WTC11 (cell line): Measurements from ENCODE around the gene RPL13A. TPM values are rescaled to one million over a fixed set of nuclear protein-coding genes. Genes with fewer than 3 reads are reported as not detected.

Experiments
- ATAC-seq: fragments of 200-7000 bp; cut with Tn5 transposase; 2 replicates; pipeline ENCODE4 v1.10.0; 2021; ENCODE audit warnings: mild to moderate bottlenecking, moderate library complexity
- CTCF ChIA-PET: fragments of 300-600 bp; sonication (Branson Sonifier 250); formaldehyde crosslinking; loops from one replicate; lab custom pipeline; 2021; ENCODE audit warnings: antibody characterized with exemption; lab: Charles Lee
- POLR2A ChIA-PET: fragments of 350-600 bp; sonication (Branson Sonifier 250); formaldehyde crosslinking; loops from one replicate; lab custom pipeline; 2021; ENCODE audit warnings: antibody characterized with exemption; lab: Charles Lee
- DNase-seq: peaks from one replicate; pipeline ENCODE4 v3.0.0; 2021; ENCODE audit warnings: low spot score
- H3K27ac Mint-ChIP-seq: 2 replicates; pipeline ENCODE4 v1.8.0; 2021; ENCODE audit warnings: mixed read lengths
- H3K27me3 Mint-ChIP-seq: 2 replicates; pipeline ENCODE4 v1.8.0; 2021; ENCODE audit warnings: low read depth, mild to moderate bottlenecking, moderate library complexity, mixed read lengths
- H3K36me3 Mint-ChIP-seq: 2 replicates; pipeline ENCODE4 v1.8.0; 2021; ENCODE audit warnings: mixed read lengths
- H3K4me1 Mint-ChIP-seq: 2 replicates; pipeline ENCODE4 v1.8.0; 2022; ENCODE audit warnings: mixed read lengths
- H3K4me3 Mint-ChIP-seq: 2 replicates; pipeline ENCODE4 v1.8.0; 2021; ENCODE audit warnings: mild to moderate bottlenecking, moderate library complexity, mixed read lengths
- H3K9me3 Mint-ChIP-seq: 2 replicates; pipeline ENCODE4 v1.8.0; 2021; ENCODE audit warnings: mixed read lengths
- ATF6 ChIP-seq: sonication (generic); formaldehyde crosslinking; IDR thresholded peaks from 2 replicates; pipeline ENCODE4 v1.8.1; 2023; ENCODE audit warnings: mild to moderate bottlenecking, missing genetic modification reagents
- CBFB ChIP-seq: sonication (generic); formaldehyde crosslinking; IDR thresholded peaks from 2 replicates; pipeline ENCODE4 v1.8.1; 2022; ENCODE audit warnings: mild to moderate bottlenecking, low read depth, missing genetic modification reagents
- CREB1 ChIP-seq: sonication (generic); formaldehyde crosslinking; IDR thresholded peaks from 2 replicates; pipeline ENCODE4 v1.8.0; 2023; ENCODE audit warnings: mild to moderate bottlenecking, missing genetic modification reagents
- EMX1 ChIP-seq: fragments of 250-450 bp; sonication (Bioruptor Pico); IDR thresholded peaks from 2 replicates; pipeline ENCODE4 v1.8.0; 2021; ENCODE audit warnings: mild to moderate bottlenecking
- ETV6 ChIP-seq: sonication (generic); formaldehyde crosslinking; IDR thresholded peaks from 2 replicates; pipeline ENCODE4 v1.8.1; 2022; ENCODE audit warnings: mild to moderate bottlenecking, missing genetic modification reagents
- IRF1 ChIP-seq: sonication (generic); formaldehyde crosslinking; IDR thresholded peaks from 2 replicates; pipeline ENCODE4 v1.8.0; 2023; ENCODE audit warnings: missing genetic modification reagents
- MXD4 ChIP-seq: fragments of 250-450 bp; sonication (Bioruptor Pico); IDR thresholded peaks from 2 replicates; pipeline ENCODE4 v1.8.0; 2021; ENCODE audit warnings: mild to moderate bottlenecking, moderate library complexity, borderline replicate concordance
- NFATC4 ChIP-seq: fragments of 250-450 bp; sonication (Bioruptor Pico); IDR thresholded peaks from 2 replicates; pipeline ENCODE4 v1.9.0; 2021; ENCODE audit warnings: mild to moderate bottlenecking
- OVOL2 ChIP-seq: fragments of 250-450 bp; sonication (Bioruptor Pico); IDR thresholded peaks from 2 replicates; pipeline ENCODE4 v1.9.0; 2021; ENCODE audit warnings: mild to moderate bottlenecking, borderline replicate concordance
- PRRX2 ChIP-seq: fragments of 250-450 bp; sonication (Bioruptor Pico); IDR thresholded peaks from 2 replicates; pipeline ENCODE4 v1.8.0; 2021; ENCODE audit warnings: mild to moderate bottlenecking
- RORB ChIP-seq: fragments of 250-450 bp; sonication (Bioruptor Pico); IDR thresholded peaks from 2 replicates; pipeline ENCODE4 v1.9.0; 2021; ENCODE audit warnings: mild to moderate bottlenecking
- SMAD4 ChIP-seq: sonication (generic); formaldehyde crosslinking; IDR thresholded peaks from 2 replicates; pipeline ENCODE4 v1.8.0; 2022; ENCODE audit warnings: mild to moderate bottlenecking, missing genetic modification reagents
- SP1 ChIP-seq: sonication (generic); formaldehyde crosslinking; conservative IDR thresholded peaks from 2 replicates; pipeline ENCODE4 v1.8.1; 2022; ENCODE audit warnings: missing genetic modification reagents
- ZBTB21 ChIP-seq: sonication (generic); formaldehyde crosslinking; IDR thresholded peaks from 2 replicates; pipeline ENCODE4 v1.8.1; 2023; ENCODE audit warnings: mild to moderate bottlenecking, missing genetic modification reagents, borderline replicate concordance
- ZBTB43 ChIP-seq: sonication (generic); formaldehyde crosslinking; IDR thresholded peaks from 2 replicates; pipeline ENCODE4 v1.8.1; 2023; ENCODE audit warnings: mild to moderate bottlenecking, missing genetic modification reagents
- ZNF219 ChIP-seq: sonication (generic); formaldehyde crosslinking; IDR thresholded peaks from 2 replicates; pipeline ENCODE4 v1.8.0; 2023; ENCODE audit warnings: missing genetic modification reagents, mild to moderate bottlenecking, borderline replicate concordance
- ZNF281 ChIP-seq: sonication (generic); formaldehyde crosslinking; IDR thresholded peaks from 2 replicates; pipeline ENCODE4 v1.8.0; 2023; ENCODE audit warnings: mild to moderate bottlenecking, missing genetic modification reagents
- ZNF317 ChIP-seq: sonication (generic); formaldehyde crosslinking; IDR thresholded peaks from 2 replicates; pipeline ENCODE4 v1.8.1; 2023; ENCODE audit warnings: low read depth, mild to moderate bottlenecking, moderate library complexity, missing genetic modification reagents, borderline replicate concordance
- ZNF416 ChIP-seq: fragments of 250-450 bp; sonication (Bioruptor Pico); IDR thresholded peaks from 2 replicates; pipeline ENCODE4 v1.9.0; 2021; ENCODE audit warnings: mild to moderate bottlenecking, inconsistent platforms
- ZNF671 ChIP-seq: fragments of 250-450 bp; sonication (Bioruptor Pico); IDR thresholded peaks from 2 replicates; pipeline ENCODE4 v1.8.0; 2021; ENCODE audit warnings: mild to moderate bottlenecking
- total RNA-seq: library from RNA; stranded (reverse); gene quantifications from 3 replicates; pipeline ENCODE4 v1.2.3, GENCODE V29; 2021
- TF ChIP-seq, protein P1 (sequence below): sonication (generic); formaldehyde crosslinking; IDR thresholded peaks from 2 replicates; pipeline ENCODE4 v1.8.1; 2022; ENCODE audit warnings: mild to moderate bottlenecking, missing genetic modification reagents, moderate library complexity, borderline replicate concordance
- TF ChIP-seq, protein P2 (sequence below): sonication (generic); formaldehyde crosslinking; IDR thresholded peaks from 2 replicates; pipeline ENCODE4 v1.8.1; 2023; ENCODE audit warnings: mild to moderate bottlenecking, moderate library complexity, missing genetic modification reagents
- TF ChIP-seq, protein P3 (sequence below): fragments of 200-600 bp; IDR thresholded peaks from 2 replicates; pipeline ENCODE4 v1.8.0; 2022; ENCODE audit warnings: antibody characterized with exemption
- TF ChIP-seq, protein P4 (sequence below): sonication (generic); formaldehyde crosslinking; IDR thresholded peaks from 2 replicates; pipeline ENCODE4 v1.8.1; 2022; ENCODE audit warnings: low read depth, missing genetic modification reagents, borderline replicate concordance

The RPL13A gene
- total RNA-seq, 1 experiment from 2014 or later, result 3,861 TPM

DNA sequence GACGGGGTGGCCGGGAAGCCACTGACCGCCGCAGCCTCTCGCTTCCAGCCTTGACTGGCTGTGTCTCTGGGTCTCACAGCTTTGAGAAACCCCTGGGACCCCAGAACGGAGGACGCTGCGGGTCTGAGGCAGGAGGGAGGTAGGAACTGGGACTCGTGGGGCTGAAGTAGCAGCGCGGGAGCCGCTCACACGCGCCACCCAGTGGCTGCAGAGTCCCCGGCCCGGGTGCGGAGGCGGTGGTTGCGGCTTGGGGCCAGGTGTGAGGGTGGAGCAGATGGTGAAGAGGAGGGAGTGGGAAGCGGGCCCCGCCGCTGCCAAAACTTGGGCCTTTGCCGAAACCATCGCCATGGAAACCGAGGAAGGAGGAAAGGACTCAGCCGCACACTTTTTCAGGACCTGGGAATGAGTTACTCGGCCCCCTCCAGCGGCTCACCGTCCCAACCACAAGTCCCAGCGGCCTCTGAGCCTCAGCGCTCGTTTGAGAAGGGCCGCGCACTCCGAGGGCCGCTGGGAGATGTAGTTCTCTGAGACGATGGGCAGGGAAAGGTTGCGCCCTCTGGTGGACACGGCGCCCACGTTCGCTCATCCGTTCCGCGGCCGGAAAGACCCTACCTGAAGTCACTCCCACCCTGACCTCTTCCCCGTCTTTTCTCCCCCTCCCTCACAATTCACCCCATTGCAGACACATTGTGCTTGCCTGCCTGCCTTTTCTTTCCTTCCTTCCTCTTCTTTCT, 43.9 kb upstream of the RPL13A start:
- ChIA-PET CTCF (interaction anchor here (0.6 to 2.8 kb wide), 28 partner anchors 9 to 143 kb away, joined by 3 to 34 read pairs (median 8); partner anchors contain the start of genes ALDH16A1, DKKL1, GFY and PIH1D1), POLR2A (interaction anchor here (1.1 to 1.5 kb wide), 3 partner anchors 8 to 17 kb away, joined by 3 read pairs; partner anchors contain the start of gene PIH1D1)
- peak; percentile 43 for ATAC-seq
- peaks cover 35% of the 10 kb centered on the region for H3K4me1 Mint-ChIP-seq
- H3K9me3 Mint-ChIP-seq, result no peaks in the 10 kb centered on the region
- DNase-seq, result peak; percentile 97
- peaks cover 9% of the 10 kb centered on the region for H3K36me3 Mint-ChIP-seq
- H3K4me3 Mint-ChIP-seq, result peak overlapping the region; percentile 63
- no peak overlapping the region for H3K27ac Mint-ChIP-seq
- peaks cover 39% of the 10 kb centered on the region for H3K27me3 Mint-ChIP-seq
- TF ChIP-seq PRRX2 (CRISPR knock-in tag) (no peak), CBFB (no peak), ZBTB43 (CRISPR knock-in tag) (no peak), ZNF317 (no peak), MXD4 (CRISPR knock-in tag) (no peak), NFATC4 (0 out of 2 replicates have a peak, but pooled peaks have one; percentile 23), EMX1 (CRISPR knock-in tag) (no peak), SMAD4 (no peak), CREB1 (no peak), ZNF219 (no peak), IRF1 (CRISPR knock-in tag) (no peak), ZBTB21 (no peak), ZNF671 (CRISPR knock-in tag) (0 out of 2 replicates have a peak, but pooled peaks have one; percentile 53), ETV6 (CRISPR knock-in tag) (peak; percentile 44; the same call in 1 of the 2 replicates), ZNF281 (no peak), ATF6 (no peak), ZNF416 (CRISPR knock-in tag) (no peak), RORB (CRISPR knock-in tag) (no peak), OVOL2 (no peak), SP1 (CRISPR knock-in tag) (peak; percentile 74)
- TF ChIP-seq, protein P1, sequence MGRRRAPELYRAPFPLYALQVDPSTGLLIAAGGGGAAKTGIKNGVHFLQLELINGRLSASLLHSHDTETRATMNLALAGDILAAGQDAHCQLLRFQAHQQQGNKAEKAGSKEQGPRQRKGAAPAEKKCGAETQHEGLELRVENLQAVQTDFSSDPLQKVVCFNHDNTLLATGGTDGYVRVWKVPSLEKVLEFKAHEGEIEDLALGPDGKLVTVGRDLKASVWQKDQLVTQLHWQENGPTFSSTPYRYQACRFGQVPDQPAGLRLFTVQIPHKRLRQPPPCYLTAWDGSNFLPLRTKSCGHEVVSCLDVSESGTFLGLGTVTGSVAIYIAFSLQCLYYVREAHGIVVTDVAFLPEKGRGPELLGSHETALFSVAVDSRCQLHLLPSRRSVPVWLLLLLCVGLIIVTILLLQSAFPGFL (CRISPR knock-in tag), result no peak
- TF ChIP-seq, protein P2, sequence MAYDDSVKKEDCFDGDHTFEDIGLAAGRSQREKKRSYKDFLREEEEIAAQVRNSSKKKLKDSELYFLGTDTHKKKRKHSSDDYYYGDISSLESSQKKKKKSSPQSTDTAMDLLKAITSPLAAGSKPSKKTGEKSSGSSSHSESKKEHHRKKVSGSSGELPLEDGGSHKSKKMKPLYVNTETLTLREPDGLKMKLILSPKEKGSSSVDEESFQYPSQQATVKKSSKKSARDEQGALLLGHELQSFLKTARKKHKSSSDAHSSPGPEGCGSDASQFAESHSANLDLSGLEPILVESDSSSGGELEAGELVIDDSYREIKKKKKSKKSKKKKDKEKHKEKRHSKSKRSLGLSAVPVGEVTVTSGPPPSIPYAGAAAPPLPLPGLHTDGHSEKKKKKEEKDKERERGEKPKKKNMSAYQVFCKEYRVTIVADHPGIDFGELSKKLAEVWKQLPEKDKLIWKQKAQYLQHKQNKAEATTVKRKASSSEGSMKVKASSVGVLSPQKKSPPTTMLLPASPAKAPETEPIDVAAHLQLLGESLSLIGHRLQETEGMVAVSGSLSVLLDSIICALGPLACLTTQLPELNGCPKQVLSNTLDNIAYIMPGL, result peak; percentile 73; the same call in 1 of the 2 replicates
- TF ChIP-seq, protein P3, sequence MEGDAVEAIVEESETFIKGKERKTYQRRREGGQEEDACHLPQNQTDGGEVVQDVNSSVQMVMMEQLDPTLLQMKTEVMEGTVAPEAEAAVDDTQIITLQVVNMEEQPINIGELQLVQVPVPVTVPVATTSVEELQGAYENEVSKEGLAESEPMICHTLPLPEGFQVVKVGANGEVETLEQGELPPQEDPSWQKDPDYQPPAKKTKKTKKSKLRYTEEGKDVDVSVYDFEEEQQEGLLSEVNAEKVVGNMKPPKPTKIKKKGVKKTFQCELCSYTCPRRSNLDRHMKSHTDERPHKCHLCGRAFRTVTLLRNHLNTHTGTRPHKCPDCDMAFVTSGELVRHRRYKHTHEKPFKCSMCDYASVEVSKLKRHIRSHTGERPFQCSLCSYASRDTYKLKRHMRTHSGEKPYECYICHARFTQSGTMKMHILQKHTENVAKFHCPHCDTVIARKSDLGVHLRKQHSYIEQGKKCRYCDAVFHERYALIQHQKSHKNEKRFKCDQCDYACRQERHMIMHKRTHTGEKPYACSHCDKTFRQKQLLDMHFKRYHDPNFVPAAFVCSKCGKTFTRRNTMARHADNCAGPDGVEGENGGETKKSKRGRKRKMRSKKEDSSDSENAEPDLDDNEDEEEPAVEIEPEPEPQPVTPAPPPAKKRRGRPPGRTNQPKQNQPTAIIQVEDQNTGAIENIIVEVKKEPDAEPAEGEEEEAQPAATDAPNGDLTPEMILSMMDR, result peak; percentile 79
- TF ChIP-seq, protein P4, sequence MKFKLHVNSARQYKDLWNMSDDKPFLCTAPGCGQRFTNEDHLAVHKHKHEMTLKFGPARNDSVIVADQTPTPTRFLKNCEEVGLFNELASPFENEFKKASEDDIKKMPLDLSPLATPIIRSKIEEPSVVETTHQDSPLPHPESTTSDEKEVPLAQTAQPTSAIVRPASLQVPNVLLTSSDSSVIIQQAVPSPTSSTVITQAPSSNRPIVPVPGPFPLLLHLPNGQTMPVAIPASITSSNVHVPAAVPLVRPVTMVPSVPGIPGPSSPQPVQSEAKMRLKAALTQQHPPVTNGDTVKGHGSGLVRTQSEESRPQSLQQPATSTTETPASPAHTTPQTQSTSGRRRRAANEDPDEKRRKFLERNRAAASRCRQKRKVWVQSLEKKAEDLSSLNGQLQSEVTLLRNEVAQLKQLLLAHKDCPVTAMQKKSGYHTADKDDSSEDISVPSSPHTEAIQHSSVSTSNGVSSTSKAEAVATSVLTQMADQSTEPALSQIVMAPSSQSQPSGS (CRISPR knock-in tag), result no peak
